Fibroblast of peridontal ligament (primary cell): Measurements from ENCODE around the gene PEX10.
A peak's percentile ranks its signal among the peaks of the same experiment; 100 is the strongest.

Experiments
- DNase-seq: peaks from one replicate; pipeline ENCODE4 v3.0.0-alpha.2; 2010; ENCODE audit errors: extremely low read depth

Gene PEX10

DNA sequence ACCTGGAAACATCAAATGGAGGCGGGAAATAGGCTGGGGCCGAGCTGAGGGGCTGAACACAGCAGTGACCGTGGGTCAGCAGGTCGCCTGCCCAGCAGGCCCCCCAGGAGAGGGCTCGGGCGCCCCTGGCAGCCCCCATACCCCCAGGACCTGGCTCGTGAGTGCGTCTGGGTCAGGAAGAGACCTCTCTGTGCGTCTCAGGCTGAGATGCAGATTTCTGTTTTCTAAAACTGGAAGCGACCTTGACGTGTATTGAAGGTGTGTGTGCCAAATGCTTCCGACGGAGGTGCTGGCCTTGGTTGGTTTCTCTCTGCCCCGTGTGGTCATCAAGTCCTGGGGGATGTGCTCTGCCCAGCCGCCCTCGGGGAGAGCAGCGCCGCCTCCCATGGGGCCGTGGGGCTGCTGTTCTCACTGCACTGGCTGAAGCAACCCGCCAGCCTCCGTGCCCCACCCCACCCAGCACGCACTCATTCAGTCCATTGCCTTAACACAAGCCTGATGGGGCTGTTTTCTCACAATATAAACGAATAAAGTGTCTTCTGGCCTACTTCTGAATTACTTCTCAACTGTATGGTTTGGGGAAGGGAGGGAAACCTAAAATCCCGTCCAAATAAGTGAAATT lies 7.4 kb downstream of the PEX10 start:
- DNase-seq, result peak; percentile 18

DNA sequence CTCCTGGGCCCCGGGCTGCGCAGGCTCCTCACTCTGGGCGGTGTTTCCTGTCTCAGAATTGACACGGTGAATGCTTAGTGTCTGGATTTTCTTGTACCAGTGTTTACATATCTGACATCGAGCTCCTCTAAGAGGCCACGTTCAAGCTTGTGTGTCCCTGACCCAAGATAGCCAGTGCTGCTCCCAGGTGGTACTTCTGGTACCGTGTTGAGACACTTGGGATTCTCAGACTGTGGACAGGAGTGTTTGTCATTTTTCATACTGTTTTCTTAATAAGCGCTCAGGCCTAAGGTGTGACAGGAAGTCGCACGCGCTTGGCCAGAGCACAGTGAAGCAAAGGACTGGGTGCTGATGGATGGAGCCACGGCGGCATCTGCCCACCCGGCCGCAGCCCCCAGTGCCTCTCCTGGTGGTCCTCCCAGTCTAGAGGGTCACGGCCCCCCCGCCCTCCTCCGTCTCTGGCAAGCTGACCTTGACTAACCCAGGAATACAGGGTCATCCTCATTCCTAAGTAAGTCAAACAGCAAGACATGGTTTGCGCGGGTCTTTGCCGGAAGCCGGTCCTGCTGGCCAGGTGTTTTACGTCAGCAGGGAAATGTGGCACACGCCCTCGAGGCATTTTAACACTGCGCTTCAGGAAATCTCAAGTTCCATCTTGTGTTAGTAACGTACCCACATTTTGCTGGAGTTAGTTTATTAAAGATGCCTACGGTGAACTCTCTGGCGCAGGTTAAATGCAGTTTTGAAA lies 8.0 kb downstream of the PEX10 start:
- no peak for DNase-seq

DNA sequence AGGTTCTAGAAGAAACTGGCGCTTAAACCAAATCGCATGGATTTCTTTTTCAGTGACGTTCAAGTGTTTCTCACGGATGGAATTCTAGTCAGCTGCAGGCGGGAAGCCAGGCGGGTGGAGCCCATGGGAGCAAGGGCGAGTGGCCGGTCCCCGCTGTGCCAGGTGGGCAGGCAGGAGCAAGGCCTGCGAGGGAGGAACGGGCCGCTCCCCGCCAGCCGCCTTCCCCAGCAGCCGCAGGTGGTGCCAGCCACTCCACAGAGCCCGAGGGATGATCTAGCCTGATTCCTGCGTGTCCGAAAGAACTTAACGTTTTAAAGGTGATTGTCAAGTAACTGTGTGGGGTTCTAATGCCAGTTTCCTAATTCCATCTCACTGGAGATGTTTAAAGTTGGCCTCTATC lies 9.1 kb downstream of the PEX10 start:
- no peak for DNase-seq

DNA sequence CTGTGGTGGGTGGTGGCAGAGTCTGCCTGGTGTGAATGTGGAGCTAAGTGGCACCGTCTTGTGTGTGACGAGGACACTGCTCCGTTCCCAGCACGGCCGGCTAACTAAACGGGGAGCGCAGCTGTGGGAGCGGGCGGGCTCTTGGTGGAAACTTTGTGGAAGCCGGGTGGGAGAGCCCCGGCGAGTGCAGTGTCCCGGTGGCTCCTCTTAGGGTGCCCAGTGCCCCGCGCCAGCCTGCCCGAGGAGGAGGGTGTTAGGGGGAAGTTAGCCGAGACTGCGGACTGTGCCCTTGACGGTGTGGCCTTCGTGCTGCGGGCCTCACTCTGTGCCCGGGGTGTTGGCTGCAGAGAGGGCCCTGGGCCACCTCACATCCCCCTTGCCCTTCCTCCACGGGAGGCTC lies 9.9 kb downstream of the PEX10 start:
- DNase-seq, result no peak

DNA sequence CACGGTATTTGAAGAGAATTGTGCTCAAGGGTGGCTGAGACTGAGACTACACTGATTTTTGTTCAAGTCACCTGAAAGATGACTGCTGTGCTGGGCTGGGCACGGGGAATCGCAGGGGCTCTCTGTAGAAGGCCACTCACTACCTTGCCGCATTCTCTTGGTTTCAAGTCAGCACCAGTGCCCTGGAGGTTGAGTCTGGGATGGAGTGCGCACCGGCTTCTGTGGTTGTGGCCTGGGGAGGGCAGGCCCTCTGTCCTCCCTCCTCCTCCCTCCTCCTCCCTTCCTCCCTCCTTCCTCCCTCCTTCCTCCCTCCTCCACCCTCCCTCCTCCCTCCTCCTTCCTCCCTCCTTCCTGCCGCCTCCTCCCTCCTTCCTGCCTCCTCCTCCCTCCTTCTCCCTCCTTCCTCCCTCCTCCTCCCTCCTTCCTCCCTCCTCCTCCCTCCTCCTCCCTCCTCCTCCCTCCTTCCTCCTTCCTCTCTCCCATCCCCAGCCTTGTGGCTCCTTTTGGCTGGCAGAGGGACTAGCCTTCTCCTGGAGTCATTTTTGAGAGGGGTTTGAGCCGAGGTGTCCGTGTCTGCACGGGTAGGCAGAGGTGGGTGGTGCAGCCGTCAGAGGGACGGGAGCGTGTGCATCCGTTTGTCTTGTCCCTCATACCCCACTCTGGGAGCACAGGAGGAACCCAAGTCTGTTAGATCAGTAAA lies 11.3 kb downstream of the PEX10 start:
- DNase-seq, result no peak

DNA sequence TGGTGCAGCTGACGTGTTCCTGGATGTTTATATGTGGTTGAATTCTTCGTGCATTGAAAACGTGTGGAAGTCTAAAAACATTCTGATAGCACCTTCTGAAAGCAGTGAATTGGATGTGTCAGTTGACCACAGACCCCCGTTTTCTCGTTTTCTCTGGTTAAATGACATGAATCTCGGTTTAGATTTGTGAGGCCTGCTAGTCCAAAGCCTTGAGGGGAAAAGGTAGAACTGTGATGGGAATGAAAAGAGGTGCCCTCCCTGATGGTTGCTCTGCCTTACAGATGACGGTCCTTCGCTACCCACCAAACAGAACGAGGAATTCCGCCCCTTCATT lies 11.8 kb downstream of the PEX10 start:
- peak; percentile 9 for DNase-seq

DNA sequence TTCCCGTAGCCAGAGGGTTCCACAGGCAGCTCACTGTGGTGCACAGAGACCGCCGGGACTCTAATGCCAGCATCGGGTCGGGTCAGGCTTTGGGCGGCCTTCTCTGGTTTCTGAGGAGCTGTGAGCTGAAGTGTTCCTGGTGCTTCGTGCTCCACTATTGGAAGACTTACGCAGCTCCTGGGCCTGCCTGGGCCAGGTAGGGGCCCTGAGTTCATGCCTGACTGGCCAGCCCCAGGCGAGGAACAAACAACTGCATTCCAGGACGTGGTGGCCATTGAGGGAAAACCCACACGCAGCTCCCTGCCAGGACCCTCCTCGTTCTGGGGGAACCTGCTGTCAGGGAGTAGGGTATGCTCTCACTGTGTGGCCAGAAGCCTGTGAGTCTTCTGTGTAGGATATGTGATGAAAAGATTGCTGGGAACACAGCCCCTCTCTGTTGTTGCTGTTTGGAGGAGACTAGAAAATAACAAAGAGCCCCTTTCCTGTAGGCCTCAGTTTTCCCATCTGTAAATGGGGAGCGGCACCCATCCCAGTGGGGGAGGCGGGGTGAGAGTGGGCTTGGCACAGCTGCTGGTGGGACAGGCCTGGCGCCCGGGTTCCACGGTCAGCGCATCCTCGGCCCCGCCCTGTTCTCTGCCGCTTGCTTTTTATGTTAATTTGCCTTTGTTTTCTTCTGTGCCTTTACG lies 12.3 kb downstream of the PEX10 start:
- no peak for DNase-seq

DNA sequence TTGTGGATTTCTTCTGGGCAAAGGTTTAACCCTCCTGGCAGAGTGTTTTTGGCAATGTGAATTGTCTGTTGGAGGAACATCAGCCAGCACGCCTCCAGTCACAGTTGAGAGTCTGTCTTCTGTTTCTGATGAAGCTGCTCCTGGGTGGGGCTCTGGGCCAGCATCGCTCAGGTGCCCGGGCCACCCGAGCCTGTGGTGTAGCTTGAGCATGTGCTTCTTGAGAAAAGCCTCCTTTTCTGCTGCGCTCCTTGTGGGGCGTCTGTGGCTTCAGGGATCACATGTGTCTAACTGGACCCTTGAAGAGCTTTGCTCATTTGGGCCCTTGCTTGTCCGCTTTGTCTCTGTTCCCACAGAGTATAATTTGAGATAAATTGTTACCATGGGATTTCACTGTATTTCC lies 13.5 kb downstream of the PEX10 start:
- DNase-seq, result no peak

DNA sequence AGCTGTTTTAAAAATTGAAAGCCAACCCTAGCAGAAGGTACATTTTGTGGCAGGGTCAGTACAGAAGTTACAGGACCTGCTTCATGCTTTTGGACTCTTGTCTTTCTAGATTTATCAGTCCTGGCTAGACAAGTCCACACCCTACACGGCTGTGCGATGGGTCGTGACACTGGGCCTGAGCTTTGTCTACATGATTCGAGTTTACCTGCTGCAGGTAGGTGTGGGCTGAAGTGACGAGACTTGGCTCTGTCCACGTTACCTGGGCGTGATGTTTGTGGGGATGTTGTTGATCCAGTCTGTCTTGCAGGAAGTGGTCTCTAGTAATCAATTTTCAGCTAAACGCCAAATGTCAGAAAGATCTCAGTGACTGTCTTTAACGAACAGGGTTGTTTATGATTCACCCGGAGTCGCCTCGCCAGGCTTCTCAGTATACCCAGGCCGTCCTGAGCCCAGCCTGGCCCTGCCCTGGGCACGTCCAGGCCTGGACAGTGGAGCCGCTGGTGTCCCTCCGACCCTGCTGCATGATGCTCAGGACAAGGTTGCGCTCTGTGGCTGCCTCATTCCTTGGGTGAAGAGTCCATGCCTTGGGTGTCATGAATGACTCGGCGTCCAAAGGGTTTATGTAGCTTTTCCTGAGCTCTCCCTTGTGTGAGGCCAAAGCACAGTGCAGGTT lies 15.2 kb downstream of the PEX10 start:
- no peak for DNase-seq

DNA sequence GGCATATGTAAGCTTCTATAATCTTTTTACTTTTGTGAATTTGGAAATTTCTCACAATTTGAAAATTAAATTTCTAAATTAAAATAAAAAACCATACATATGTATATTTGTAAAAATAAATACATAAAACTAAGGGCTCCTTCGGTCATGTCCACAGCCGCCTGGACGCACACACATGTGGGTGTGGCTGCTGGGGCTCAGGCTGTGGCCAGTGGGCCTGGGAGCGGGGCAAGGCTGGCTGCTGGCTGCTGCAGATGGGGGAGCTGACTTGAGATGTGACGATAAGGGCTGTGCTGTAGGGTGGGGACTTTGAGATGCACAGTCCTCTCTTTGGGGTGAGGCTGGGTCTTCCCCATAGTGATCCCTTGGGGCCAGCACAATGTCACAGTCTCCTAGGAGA lies 15.9 kb downstream of the PEX10 start:
- DNase-seq, result no peak

DNA sequence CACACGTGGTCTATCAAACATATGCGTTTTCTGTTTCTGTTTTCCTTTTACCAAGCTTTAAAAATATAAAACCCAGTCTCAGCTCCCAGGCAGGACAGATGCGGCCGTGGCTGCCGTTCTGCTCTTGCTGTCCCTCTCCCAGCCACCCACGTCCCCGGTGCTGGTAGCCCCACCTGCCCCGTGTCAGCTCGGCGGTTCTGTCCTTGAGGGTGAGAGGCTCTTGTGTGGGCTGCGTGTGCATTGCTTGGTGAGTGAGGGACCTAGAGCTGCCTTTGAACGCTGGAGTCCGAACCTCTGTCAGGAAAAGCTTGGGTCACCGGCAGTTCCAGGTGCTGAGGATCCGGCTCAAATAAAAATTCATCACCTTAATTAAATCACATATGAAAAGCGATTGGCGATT lies 16.3 kb downstream of the PEX10 start:
- DNase-seq, result no peak

DNA sequence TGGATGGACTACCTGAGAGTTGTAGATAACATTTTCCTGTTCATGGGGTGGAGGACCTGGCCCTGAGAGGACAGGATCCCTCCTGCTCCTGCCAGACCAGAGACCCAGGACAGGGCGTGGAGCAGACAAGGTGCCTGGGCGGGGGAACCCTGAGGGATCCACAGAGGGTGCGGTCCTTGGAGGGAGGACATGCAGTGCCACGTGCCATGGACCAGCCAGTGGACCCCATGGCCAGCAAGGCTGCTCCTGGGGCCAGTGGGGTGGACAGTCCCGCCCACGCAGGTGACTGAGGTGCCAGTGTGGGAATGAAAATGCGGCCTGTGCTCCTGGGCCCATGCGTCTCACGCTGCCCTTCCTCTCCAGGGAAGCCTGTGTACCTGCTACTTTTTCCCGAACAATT lies 17.1 kb downstream of the PEX10 start:
- no peak for DNase-seq

DNA sequence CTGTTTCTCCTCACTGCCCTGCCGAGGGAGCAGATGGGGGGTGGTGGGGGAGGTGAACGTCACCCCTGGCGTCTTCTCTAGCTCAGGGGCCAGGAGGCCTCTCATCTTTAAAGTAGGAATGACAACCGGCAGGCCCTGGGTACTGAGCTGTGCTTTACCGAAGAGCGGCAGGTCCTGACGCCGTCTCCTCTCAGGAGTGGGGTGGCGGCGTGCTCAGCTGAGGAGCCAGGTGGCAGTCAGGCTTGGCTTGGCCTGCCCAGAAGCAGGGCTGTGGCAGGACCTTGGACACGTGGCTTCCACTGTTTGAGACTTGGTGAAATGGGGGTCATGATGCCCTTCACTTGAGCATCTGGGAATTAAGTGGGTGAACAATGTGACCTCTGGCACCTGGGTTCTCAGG lies 17.6 kb downstream of the PEX10 start:
- no peak for DNase-seq

DNA sequence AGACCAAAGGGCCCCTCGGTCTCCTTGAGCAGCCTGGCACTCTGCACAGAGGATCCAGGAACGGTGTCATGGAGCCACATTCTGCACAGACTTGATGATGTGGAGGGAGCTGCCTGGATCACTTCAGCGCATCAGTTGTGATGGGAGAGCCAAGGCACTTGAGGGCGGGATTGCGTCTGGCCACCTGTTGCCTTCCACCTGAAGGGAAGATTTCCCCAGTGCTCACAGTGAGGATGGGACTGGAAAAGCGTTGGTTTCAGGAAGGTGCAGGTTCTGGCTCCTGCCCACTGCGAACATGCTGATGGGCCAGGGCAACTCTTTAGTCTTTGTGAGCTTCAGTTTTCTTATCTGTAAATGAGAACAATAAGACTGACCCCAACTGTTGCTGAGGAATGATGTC lies 18.1 kb downstream of the PEX10 start:
- no peak for DNase-seq

DNA sequence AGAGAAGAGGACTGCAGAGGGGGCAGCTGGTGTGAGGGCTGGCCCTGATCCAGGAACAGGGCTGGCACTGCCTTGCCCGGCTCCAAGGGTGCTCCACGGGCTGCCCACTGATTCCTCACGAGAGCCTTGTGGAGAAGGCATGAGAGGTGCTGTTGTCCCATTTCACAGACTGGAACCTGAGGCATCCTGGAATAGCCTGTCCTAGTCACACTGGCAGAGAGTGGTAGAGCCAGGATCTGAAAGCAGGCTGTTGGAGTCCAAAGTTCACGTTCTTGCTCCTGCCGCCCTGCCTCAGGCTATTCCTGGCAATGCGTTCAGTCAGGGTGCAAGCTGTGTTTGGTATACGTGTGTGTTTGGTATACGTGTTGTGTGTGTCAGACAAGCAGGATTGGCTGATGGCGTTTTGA lies 18.9 kb downstream of the PEX10 start:
- no peak for DNase-seq

DNA sequence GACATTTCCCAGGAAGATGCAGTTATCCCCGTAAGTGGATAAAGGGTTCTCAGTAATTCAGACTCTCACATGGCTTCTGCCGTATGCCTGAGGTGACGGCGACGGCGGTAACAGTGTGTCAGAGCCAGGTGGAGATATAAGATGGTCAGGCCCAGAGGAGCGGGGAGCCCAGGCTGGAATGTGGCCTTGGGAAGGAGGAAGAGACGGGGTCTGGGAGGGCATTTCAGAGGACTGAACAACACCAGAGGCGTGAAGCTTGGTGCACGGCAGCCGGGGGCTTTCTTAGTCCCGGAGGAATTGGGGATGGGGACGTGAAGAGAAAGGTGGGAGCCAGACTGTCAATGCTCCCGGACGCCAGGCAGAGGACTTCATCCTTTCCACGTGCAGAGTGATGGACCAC lies 19.7 kb downstream of the PEX10 start:
- no peak for DNase-seq

DNA sequence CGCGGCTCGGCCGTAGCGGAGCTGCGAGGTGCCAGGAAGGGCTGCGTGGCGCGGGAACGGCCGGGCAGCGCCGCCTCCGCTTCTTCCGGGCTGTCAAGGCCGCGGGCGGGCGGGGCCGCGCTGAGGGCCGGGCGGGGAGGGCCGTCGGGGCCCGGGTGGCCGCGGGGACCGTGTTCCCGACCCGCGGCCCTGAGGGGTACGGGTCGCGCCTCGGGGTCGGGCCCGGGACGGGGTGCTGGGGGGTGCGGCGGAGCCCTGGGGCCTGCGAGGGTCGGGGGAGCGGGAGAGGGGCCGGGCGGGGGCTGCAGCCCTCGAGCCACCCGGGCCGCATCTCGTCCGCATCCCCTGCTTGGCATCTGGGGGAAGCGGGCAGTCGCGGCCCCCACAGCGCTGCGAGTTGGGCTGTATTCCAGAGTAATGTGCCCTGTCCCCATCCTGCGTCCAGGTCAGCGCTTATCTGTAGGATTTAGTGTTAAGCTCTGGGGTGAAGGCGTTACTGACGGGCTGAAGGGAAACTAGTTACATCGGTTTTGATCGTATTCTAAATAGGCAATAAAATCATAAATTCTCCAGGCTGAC lies 20.3 kb downstream of the PEX10 start:
- peak; percentile 12 for DNase-seq

DNA sequence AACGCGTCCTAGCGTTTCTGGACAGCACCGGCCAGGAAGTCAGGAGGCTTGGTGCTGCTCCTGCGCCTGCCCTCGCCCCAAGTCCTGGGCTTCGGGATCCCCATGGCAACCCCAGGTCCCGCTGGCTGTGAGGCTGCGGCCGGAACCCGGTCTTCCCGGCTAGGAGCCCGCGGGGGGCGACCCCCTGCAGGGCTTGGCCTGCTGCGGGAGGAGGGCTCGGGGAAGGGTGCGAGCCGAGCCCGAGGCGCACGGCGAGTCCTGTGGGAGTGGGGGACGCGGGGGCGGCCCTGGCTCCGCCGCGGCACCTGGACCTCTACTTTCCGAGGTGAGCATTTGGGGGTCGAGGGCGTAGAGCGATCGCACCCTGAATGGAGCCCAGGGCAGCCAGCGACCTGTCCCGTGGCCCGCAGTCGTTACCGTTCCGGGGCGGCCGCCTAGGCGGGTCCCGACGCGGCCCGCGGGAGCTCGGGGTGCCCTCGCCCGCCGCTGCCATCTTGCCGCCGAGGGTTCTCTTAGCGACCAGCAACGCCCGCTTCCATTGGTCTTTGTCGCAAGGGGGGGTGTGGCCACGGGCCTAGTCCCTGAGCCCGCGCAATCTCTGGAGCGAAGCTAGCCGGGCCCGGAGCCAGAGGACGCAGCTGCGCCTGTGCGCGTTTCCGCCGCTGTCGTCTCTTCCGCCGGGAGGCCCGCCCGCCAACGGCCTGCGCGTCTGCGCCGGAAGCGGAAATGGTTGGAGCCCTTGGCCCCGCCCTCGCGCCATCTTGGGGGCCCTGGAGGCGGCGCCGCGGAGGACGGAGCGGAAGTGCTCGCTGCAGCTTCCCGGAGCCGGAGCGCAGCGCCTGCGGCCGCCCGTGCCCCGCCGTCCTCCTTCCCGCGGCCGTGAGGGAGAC lies 21.1 kb downstream of the PEX10 start, which contains the start of the genes MORN1 and RER1:
MORN1 (minus strand) TSS at position 514 of the 890 bp plus-strand sequence; CDS start at position 493, 21 bp downstream.
RER1 (plus strand) TSS at position 801 of the 890 bp plus-strand sequence. CDS start 3,950 bp downstream, outside the sequence.
- DNase-seq, result peak; percentile 97

DNA sequence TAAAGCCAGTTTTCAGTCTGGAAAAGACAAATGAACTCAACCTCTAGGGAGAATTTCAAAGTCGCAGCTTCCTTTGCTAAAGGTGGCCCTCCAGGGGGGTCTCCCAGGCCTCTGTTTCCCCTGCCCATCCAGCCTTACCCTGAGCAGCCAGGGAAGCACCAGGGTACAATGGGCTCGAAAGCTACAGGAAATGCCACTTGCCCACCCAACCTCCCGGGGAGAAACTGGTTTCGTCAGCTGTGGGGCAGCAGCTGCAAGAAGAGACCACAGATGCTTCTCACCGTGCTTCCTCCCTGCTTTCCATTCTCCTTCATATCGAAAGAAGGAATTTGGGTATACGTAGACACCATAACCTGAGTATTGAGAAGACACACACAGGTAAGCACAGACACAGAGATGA lies 22.7 kb downstream of the PEX10 start:
- no peak for DNase-seq
